Stimulated activated naive B cell treated with anti-CD40 and anti-IgM and Interleukin-4, amounts not matched to agents 10 μg/mL and 1 μg/mL and 100 μg/mL, for 72 hours (primary cell): ENCODE results near the gene IL36A.

Experiments used
- ATAC-seq, 2 donors: fragments of 150-1000 bp; cut with Tn5 transposase; replicated peaks; 2 replicates each; pipeline ENCODE4 v1.10.0; 2021; ENCODE audit warnings: moderate library complexity in 1 of 2
- DNase-seq: peaks from one replicate; pipeline ENCODE4 v3.0.0; 2021
- H3K27ac Mint-ChIP-seq: one replicate; pipeline ENCODE4 v1.8.0; 2022; ENCODE audit warnings: mild to moderate bottlenecking, mixed read lengths
- H3K27me3 Mint-ChIP-seq, 2 donors: one replicate each; pipeline ENCODE4 v1.8.0; 2022; ENCODE audit warnings: mixed read lengths in 2 of 2
- H3K36me3 Mint-ChIP-seq, 2 donors: one replicate each; pipeline ENCODE4 v1.8.0; 2022; ENCODE audit warnings: mixed read lengths in 2 of 2, mild to moderate bottlenecking in 1 of 2
- H3K4me1 Mint-ChIP-seq, 2 donors: one replicate each; pipeline ENCODE4 v1.8.0; 2022; ENCODE audit warnings: mixed read lengths in 2 of 2, mild to moderate bottlenecking in 1 of 2
- H3K4me3 Mint-ChIP-seq, 2 donors: one replicate each; pipeline ENCODE4 v1.8.0; 2022; ENCODE audit warnings: mild to moderate bottlenecking in 2 of 2, mixed read lengths in 2 of 2, moderate library complexity in 1 of 2
- H3K9me3 Mint-ChIP-seq, 2 donors: one replicate each; pipeline ENCODE4 v1.8.0; 2022; ENCODE audit warnings: mixed read lengths in 2 of 2, mild to moderate bottlenecking in 1 of 2

The IL36A gene

GRCh38 chr2:113046465-113046864, 41.2 kb downstream of the IL36A start:
- Mint-ChIP-seq H3K27ac (peak overlapping the region; percentile 25), H3K4me1 (no peaks in the 10 kb centered on the region), H3K36me3 (peaks cover 0 to 2% of the 10 kb centered on the region in 2 donors), H3K27me3 (peaks cover 17 to 27% of the 10 kb centered on the region in 2 donors), H3K9me3 (peaks cover 0 to 4% of the 10 kb centered on the region in 2 donors), H3K4me3 (no peak overlapping the region)
- DNase-seq (no peak), ATAC-seq (no peak)

GRCh38 chr2:113050921-113051895, 45.9 kb downstream of the IL36A start:
- DNase-seq (no peak), ATAC-seq (no peak)
- Mint-ChIP-seq H3K4me1 (no peaks in the 10 kb centered on the region), H3K4me3 (no peak overlapping the region), H3K27me3 (peaks cover 30 to 38% of the 10 kb centered on the region in 2 donors), H3K27ac (no peak overlapping the region), H3K9me3 (peaks cover 26 to 27% of the 10 kb centered on the region in 2 donors), H3K36me3 (peaks cover 3 to 16% of the 10 kb centered on the region in 2 donors)

- ATAC-seq (no peak), DNase-seq (no peak)
- Mint-ChIP-seq H3K27me3 (peaks cover 23 to 27% of the 10 kb centered on the region in 2 donors), H3K4me3 (no peak within 1 kb of the TSS), H3K4me1 (no peaks in the 10 kb centered on the region), H3K27ac (no peak within 1 kb of the TSS), H3K9me3 (peaks cover 27 to 28% of the 10 kb centered on the region in 2 donors), H3K36me3 (peaks cover 3 to 16% of the 10 kb centered on the region in 2 donors)
Measured at GRCh38 chr2:113052396-113052917, 47.2 kb downstream of the IL36A start, which contains the start of gene IL36B. Gene IL36B, minus strand, starts transcription at chr2:113052867.

- H3K27me3 Mint-ChIP-seq, result peaks cover 22 to 25% of the 10 kb centered on the region in 2 donors
- ATAC-seq, result peak in 1 of 2 donors; percentile 6
Measured at GRCh38 chr2:113053666-113054065, 48.4 kb downstream of the IL36A start.

GRCh38 chr2:113054066-113054465, 48.8 kb downstream of the IL36A start:
- Mint-ChIP-seq H3K27ac (no peak overlapping the region), H3K4me1 (no peaks in the 10 kb centered on the region), H3K36me3 (peaks cover 3 to 16% of the 10 kb centered on the region in 2 donors), H3K9me3 (peaks cover 27 to 28% of the 10 kb centered on the region in 2 donors), H3K27me3 (peaks cover 22 to 27% of the 10 kb centered on the region in 2 donors), H3K4me3 (no peak overlapping the region)
- DNase-seq (no peak), ATAC-seq (peak in 1 of 2 donors; percentile 20)

More at GRCh38 chr2:113053666-113054065, 48.4 kb downstream of the IL36A start:
- Mint-ChIP-seq H3K4me3 (no peak overlapping the region), H3K4me1 (no peaks in the 10 kb centered on the region), H3K9me3 (peaks cover 27 to 28% of the 10 kb centered on the region in 2 donors), H3K27ac (no peak overlapping the region), H3K36me3 (peaks cover 3 to 16% of the 10 kb centered on the region in 2 donors)
- no peak for DNase-seq

GRCh38 chr2:113056521-113056920, 51.3 kb downstream of the IL36A start:
- no peak for ATAC-seq
- H3K27me3 Mint-ChIP-seq, result peaks cover 22 to 35% of the 10 kb centered on the region in 2 donors
- H3K9me3 Mint-ChIP-seq, result peaks cover 24 to 27% of the 10 kb centered on the region in 2 donors
- no peaks in the 10 kb centered on the region for H3K4me1 Mint-ChIP-seq
- H3K4me3 Mint-ChIP-seq, result no peak overlapping the region
- no peak for DNase-seq
- no peak overlapping the region for H3K27ac Mint-ChIP-seq
- H3K36me3 Mint-ChIP-seq, result peaks cover 2 to 16% of the 10 kb centered on the region in 2 donors

- ATAC-seq (no peak), DNase-seq (no peak)
- Mint-ChIP-seq H3K36me3 (peaks cover 2 to 16% of the 10 kb centered on the region in 2 donors), H3K27me3 (peaks cover 25 to 35% of the 10 kb centered on the region in 2 donors), H3K27ac (no peak overlapping the region), H3K4me1 (no peaks in the 10 kb centered on the region), H3K9me3 (peaks cover 23 to 27% of the 10 kb centered on the region in 2 donors), H3K4me3 (no peak overlapping the region)
Measured at GRCh38 chr2:113057117-113057516, 51.9 kb downstream of the IL36A start.
